Subcutaneous adipose tissue (tissue), 4 donors: ENCODE data around the gene OBP2B. TPM values are rescaled to one million over a fixed set of nuclear protein-coding genes. Genes with fewer than 3 reads are reported as not detected.

Source experiments
- total RNA-seq, 4 donors: library from RNA; depleted of rRNA; stranded (reverse); fragments of >200 nt; gene quantifications; one replicate each; pipeline ENCODE4 v1.1.0, GENCODE V29; 2016
- TF ChIP-seq, protein P1 (sequence below): fragments of 450-650 bp; IDR thresholded peaks from one replicate; pipeline ENCODE4 v1.5.1; 2016; ENCODE audit warnings: low read depth, mild to moderate bottlenecking, control low read depth, antibody characterized with exemption, moderate library complexity

The OBP2B gene
- total RNA-seq, 4 donors from 2014 or later = not detected

DNA sequence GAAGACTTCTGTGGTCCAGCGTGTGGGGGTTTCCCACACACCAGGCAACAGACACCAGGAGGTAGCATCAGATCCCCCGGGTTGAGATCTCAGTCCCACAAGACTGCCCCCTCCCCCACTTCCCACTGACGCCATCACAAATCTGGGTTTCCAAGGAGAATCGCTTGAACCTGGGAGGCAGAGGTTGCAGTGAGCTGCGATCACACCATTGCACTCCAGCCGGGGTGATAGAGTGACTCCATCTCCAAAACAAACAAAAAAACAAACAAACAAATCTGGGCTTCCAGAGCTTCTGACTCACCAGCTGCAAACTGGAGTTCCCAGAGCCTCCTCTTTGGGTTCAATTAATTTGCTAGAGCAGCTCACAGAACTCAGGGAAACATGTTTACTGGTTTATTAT is 40.6 kb downstream of the OBP2B start:
- TF ChIP-seq, protein P1, sequence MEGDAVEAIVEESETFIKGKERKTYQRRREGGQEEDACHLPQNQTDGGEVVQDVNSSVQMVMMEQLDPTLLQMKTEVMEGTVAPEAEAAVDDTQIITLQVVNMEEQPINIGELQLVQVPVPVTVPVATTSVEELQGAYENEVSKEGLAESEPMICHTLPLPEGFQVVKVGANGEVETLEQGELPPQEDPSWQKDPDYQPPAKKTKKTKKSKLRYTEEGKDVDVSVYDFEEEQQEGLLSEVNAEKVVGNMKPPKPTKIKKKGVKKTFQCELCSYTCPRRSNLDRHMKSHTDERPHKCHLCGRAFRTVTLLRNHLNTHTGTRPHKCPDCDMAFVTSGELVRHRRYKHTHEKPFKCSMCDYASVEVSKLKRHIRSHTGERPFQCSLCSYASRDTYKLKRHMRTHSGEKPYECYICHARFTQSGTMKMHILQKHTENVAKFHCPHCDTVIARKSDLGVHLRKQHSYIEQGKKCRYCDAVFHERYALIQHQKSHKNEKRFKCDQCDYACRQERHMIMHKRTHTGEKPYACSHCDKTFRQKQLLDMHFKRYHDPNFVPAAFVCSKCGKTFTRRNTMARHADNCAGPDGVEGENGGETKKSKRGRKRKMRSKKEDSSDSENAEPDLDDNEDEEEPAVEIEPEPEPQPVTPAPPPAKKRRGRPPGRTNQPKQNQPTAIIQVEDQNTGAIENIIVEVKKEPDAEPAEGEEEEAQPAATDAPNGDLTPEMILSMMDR = no peak

DNA sequence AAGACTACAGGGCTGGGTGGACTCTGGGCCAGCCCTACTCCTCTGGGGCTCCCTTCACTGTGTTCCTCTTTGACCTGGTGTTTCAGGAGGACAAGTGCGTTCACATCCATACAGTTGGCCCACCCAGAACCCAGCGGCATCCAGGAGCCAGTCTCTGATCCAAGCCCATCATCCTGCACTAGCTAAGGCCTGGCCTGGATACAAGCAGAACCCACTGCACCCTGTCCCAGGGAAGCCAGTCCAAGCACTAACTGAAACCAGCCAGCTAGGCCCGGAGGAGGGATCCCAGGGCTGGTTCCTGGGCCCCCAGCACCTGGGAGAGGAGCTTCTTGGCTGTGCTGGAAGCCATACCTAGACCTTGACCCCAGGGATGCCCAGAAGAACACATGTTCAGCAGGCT is 41.3 kb downstream of the OBP2B start:
- TF ChIP-seq, protein P1 = no peak

DNA sequence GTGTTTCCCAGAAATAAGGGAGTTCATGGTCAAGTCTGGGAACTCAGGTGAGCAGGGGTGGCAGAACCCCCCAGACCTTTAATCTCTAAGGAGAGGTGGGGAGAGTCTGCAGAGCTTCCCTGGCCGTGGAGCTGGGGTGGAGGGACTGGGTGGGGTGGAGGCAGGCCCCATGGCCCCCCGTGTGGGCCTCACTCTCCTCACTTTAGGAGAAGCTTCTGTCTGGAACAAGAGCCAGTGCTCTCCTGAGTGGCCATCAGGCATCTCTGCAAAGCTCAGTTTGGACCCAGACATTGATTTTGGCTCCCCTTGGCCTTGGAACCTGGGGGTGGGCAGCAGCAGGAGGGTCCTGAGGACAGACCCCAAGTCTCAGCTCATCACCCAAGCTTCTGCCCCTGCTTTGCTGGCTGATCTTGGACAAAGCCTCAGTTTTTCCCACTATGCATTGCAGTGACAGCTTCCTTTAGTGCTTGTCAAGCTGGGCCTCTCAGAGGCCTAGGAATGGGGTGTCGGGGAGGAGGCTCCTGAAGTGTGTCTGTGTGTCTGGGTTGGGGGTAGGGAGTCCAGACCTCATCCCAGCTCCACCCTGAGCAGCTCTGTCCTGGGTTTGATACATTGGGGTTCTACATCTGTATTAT is 41.8 kb downstream of the OBP2B start:
- TF ChIP-seq, protein P1 = no peak

DNA sequence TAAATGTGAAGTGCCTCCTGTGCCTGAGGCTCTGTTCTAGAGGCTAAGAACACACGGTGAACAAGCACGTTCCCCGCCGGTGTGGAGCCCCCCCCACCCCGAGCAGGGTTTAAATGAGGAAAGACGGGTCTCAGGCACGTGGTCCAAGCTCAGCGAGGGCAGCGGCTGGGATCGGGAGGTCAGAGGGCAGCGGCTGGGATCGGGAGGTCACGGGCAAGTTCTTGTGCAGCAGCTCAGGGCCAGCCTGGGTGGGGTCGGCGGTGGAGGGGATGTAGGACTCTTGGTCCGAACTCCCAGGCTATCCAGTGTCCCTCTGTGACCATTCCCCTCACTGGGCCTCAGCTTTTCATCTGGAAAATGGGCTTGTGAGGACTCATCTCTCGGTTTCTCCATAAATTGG is 42.7 kb downstream of the OBP2B start:
- TF ChIP-seq, protein P1 = no peak

DNA sequence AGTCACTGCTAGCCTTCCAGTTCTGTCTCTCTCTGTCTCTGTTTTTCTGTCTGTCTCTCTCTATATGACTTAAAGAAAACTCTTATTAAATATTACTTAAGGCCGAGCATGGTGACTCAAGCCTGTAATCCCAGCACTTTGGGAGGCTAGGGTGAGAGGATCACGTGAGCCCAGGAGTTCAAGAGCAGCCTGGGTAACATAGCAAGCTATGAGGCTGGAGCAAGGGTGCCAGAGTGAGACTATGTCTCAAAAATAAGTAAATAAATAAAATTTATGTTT is 43.7 kb downstream of the OBP2B start:
- TF ChIP-seq, protein P1 = no peak

DNA sequence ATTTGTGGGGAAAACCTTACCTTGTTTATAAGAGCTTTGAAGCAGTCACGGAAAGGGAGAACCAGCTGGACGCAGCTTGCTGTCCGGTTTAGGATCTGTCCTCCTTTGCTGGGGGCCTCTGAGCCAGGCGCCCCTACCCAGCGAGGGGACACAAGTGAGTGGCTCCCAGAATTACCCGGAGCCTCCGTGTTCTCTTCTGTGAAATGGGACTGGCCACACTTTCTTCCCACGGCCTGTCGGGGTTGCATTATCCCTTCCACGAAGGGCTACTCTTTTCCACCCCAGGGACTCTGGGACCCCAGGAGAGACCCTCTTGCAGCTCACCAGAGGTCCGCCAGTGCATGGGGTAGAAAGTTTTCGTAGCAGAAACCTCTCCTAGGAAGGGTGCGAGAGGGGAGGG is 44.9 kb downstream of the OBP2B start:
- TF ChIP-seq, protein P1 = no peak

DNA sequence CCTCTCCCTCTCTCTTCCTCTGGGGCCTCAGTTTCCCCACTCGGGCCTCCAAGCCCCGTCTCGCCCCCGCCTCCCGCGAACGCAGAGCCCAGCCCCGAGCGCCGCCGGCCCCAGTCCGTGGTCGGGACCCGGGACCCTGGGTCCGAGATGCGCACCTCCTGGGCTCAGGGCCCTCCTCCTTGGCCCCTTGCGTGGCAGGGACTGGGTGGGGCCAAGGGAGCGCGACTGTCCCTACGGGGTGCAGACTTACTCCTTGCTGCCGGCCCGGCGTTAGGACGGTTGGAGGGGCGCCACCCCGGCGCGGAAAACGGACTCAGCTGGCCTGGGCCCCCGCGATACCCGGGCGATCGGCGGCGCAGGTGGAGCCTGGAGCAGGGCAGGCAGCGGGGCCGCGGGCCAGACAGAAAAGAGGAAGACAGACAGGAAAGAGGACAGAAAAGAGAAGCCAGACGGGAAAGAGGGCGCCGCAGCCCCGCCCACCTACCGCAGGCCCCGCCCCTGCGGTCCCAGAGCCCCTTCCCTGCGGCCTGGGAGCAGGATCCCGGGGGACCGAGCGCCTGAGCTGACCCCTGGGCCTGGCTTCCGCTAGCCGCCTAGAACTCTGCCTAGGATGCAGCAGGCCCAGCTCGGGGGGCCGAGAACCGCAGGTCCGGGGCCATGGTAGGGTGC is 45.4 kb downstream of the OBP2B start, which contains the start of gene GBGT1:
Gene GBGT1 (minus strand): TSS at position 411 of the 669 bp plus-strand sequence. CDS start 1,502 bp downstream, outside the sequence.
- TF ChIP-seq, protein P1 = no peak
